Loucy (cell line): Measurements from ENCODE around the gene CHD6.

Source experiments
- H2AFZ ChIP-seq: fragments of 200-600 bp; sonication (generic); 2 replicates; pipeline ENCODE4 v1.6.0; 2016; ENCODE audit warnings: antibody characterized with exemption, mild to moderate bottlenecking, low read length, moderate library complexity
- H3F3A ChIP-seq: fragments of 200-600 bp; 2 replicates; pipeline ENCODE4 v1.6.0; 2016; ENCODE audit warnings: antibody characterized with exemption, low read depth, mild to moderate bottlenecking
- H3K27me3 ChIP-seq: fragments of 200-600 bp; sonication (generic); 2 replicates; pipeline ENCODE4 v1.6.1; 2014; ENCODE audit warnings: low read length, mild to moderate bottlenecking; ENCODE audit not compliant: insufficient read depth, poor library complexity, severe bottlenecking
- H3K36me3 ChIP-seq: fragments of 200-600 bp; sonication (generic); 2 replicates; pipeline ENCODE4 v1.6.1; 2016; ENCODE audit warnings: low read length; ENCODE audit not compliant: insufficient read depth
- H3K4me1 ChIP-seq: fragments of 200-600 bp; sonication (generic); 2 replicates; pipeline ENCODE4 v1.5.1; 2014; ENCODE audit warnings: low read length, mild to moderate bottlenecking; ENCODE audit not compliant: insufficient read depth, poor library complexity, severe bottlenecking
- H3K4me2 ChIP-seq: fragments of 200-600 bp; sonication (generic); 2 replicates; pipeline ENCODE4 v1.6.0; 2014; ENCODE audit warnings: antibody characterized with exemption, low read length, low read depth, mild to moderate bottlenecking; ENCODE audit not compliant: poor library complexity, severe bottlenecking
- H3K4me3 ChIP-seq: fragments of 200-600 bp; sonication (generic); 2 replicates; pipeline ENCODE4 v1.5.1; 2014; ENCODE audit warnings: low read length, mild to moderate bottlenecking, mixed read lengths; ENCODE audit not compliant: poor library complexity, severe bottlenecking
- H3K79me2 ChIP-seq: fragments of 200-600 bp; sonication (generic); 2 replicates; pipeline ENCODE4 v1.6.1; 2014; ENCODE audit warnings: low read length; ENCODE audit not compliant: insufficient read depth
- H3K9ac ChIP-seq: fragments of 200-600 bp; sonication (generic); 2 replicates; pipeline ENCODE4 v1.6.0; 2014; ENCODE audit warnings: mild to moderate bottlenecking, low read depth, low read length, moderate library complexity; ENCODE audit not compliant: poor library complexity, severe bottlenecking
- H3K9me2 ChIP-seq: fragments of 200-600 bp; sonication (generic); replicated peaks from 2 replicates; pipeline ENCODE4 v1.6.1; 2016; ENCODE audit warnings: low read depth, low read length, mixed read lengths
- H3K9me3 ChIP-seq: fragments of 200-600 bp; sonication (generic); 2 replicates; pipeline ENCODE4 v1.6.1; 2014; ENCODE audit warnings: mild to moderate bottlenecking, antibody characterized with exemption, low read length, low read depth; ENCODE audit not compliant: insufficient read depth
- H4K20me1 ChIP-seq: fragments of 200-600 bp; sonication (generic); 2 replicates; pipeline ENCODE4 v1.6.0; 2014; ENCODE audit warnings: antibody characterized with exemption, low read length, mild to moderate bottlenecking; ENCODE audit not compliant: insufficient read depth, poor library complexity, severe bottlenecking
- CTCF ChIP-seq: fragments of 200-600 bp; sonication (generic); conservative IDR thresholded peaks from 2 replicates; pipeline ENCODE4 v1.5.1; 2014; ENCODE audit warnings: mild to moderate bottlenecking, antibody characterized with exemption, low read length
- EZH2phosphoT487 ChIP-seq: fragments of 200-600 bp; IDR thresholded peaks from 2 replicates; pipeline ENCODE4 v1.6.1; 2018; ENCODE audit warnings: antibody characterized with exemption, mild to moderate bottlenecking, moderate library complexity, borderline replicate concordance

CHD6 gene

GRCh38 chr20:41483553-41483930 lies 134.6 kb downstream of the CHD6 start:
- peaks cover 58% of the 10 kb centered on the region; the same call in 1 of the 2 replicates for H3K36me3 ChIP-seq
- H2AFZ ChIP-seq: no peak overlapping the region
- no peak for TF ChIP-seq CTCF
- TF ChIP-seq EZH2phosphoT487: no peak
- no peaks in the 10 kb centered on the region; the same call in 1 of the 2 replicates for H3F3A ChIP-seq
- no peak overlapping the region for H3K4me3 ChIP-seq
- no peak overlapping the region for H3K4me2 ChIP-seq
- H4K20me1 ChIP-seq: no peaks in the 10 kb centered on the region
- peaks cover 12% of the 10 kb centered on the region for H3K4me1 ChIP-seq
- H3K9me3 ChIP-seq: no peaks in the 10 kb centered on the region
- H3K79me2 ChIP-seq: no peaks in the 10 kb centered on the region
- no peak overlapping the region for H3K9ac ChIP-seq
- no peaks in the 10 kb centered on the region for H3K27me3 ChIP-seq
- H3K9me2 ChIP-seq: no peaks in the 10 kb centered on the region

GRCh38 chr20:41482647-41483552 lies 135.3 kb downstream of the CHD6 start:
- Histone ChIP-seq H2AFZ (no peak overlapping the region), H3K9ac (no peak overlapping the region), H3F3A (no peaks in the 10 kb centered on the region; the same call in 1 of the 2 replicates), H3K79me2 (no peaks in the 10 kb centered on the region), H3K4me1 (peaks cover 12% of the 10 kb centered on the region), H3K4me2 (no peak overlapping the region), H3K4me3 (no peak overlapping the region), H3K36me3 (peaks cover 53% of the 10 kb centered on the region; the same call in 1 of the 2 replicates), H3K9me2 (no peaks in the 10 kb centered on the region), H4K20me1 (no peaks in the 10 kb centered on the region), H3K9me3 (no peaks in the 10 kb centered on the region), H3K27me3 (no peaks in the 10 kb centered on the region)
- no peak for TF ChIP-seq CTCF
- TF ChIP-seq EZH2phosphoT487: no peak

- peak overlapping the region; percentile 7 for H3K9ac ChIP-seq
- no peaks in the 10 kb centered on the region for H3K9me2 ChIP-seq
- H3K79me2 ChIP-seq: no peaks in the 10 kb centered on the region
- peak overlapping the region; percentile 49 for H3K4me2 ChIP-seq
- no peak overlapping the region for H2AFZ ChIP-seq
- H3K4me3 ChIP-seq: no peak overlapping the region
- no peaks in the 10 kb centered on the region for H3K27me3 ChIP-seq
- TF ChIP-seq CTCF (no peak), EZH2phosphoT487 (no peak)
- peaks cover 35% of the 10 kb centered on the region; the same call in 1 of the 2 replicates for H3K36me3 ChIP-seq
- peaks cover 12% of the 10 kb centered on the region for H3K4me1 ChIP-seq
- no peaks in the 10 kb centered on the region for H4K20me1 ChIP-seq
- no peaks in the 10 kb centered on the region for H3K9me3 ChIP-seq
- no peaks in the 10 kb centered on the region; the same call in 1 of the 2 replicates for H3F3A ChIP-seq
Measured at GRCh38 chr20:41480054-41480770, 138.0 kb downstream of the CHD6 start.
